PC-3 (cell line): ENCODE measurements around the gene FCRL5.

ENCODE experiments used
- EZH2 ChIP-seq: fragments of 300-600 bp; sonication (generic); IDR thresholded peaks from one replicate; pipeline ENCODE4 v1.6.1; 2017; ENCODE audit warnings: antibody characterized with exemption, mild to moderate bottlenecking, low read length; ENCODE audit not compliant: unreplicated experiment
- EZH2phosphoT487 ChIP-seq: fragments of 300-600 bp; sonication (generic); IDR thresholded peaks from 2 replicates; pipeline ENCODE4 v1.6.1; 2018; ENCODE audit warnings: mild to moderate bottlenecking, antibody characterized with exemption, low read length, borderline replicate concordance
- TF ChIP-seq, protein P1 (sequence below): fragments of 300-600 bp; sonication (generic); conservative IDR thresholded peaks from 2 replicates; pipeline ENCODE4 v1.5.1; 2017; ENCODE audit warnings: antibody characterized with exemption, low read depth, mild to moderate bottlenecking, low read length

GRCh38 chr1:157517016-157517415, 35.3 kb downstream of the FCRL5 start:
- TF ChIP-seq, protein P1, sequence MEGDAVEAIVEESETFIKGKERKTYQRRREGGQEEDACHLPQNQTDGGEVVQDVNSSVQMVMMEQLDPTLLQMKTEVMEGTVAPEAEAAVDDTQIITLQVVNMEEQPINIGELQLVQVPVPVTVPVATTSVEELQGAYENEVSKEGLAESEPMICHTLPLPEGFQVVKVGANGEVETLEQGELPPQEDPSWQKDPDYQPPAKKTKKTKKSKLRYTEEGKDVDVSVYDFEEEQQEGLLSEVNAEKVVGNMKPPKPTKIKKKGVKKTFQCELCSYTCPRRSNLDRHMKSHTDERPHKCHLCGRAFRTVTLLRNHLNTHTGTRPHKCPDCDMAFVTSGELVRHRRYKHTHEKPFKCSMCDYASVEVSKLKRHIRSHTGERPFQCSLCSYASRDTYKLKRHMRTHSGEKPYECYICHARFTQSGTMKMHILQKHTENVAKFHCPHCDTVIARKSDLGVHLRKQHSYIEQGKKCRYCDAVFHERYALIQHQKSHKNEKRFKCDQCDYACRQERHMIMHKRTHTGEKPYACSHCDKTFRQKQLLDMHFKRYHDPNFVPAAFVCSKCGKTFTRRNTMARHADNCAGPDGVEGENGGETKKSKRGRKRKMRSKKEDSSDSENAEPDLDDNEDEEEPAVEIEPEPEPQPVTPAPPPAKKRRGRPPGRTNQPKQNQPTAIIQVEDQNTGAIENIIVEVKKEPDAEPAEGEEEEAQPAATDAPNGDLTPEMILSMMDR: no peak
- TF ChIP-seq EZH2 (no peak), EZH2phosphoT487 (no peak)
